GM12878 (cell line): ENCODE measurements around the gene PIGQ. TPM values are rescaled to one million over a fixed set of nuclear protein-coding genes. Genes with fewer than 3 reads are reported as not detected.

Experiments used
- ATAC-seq: fragments of 200-7000 bp; cut with Tn5 transposase; 3 replicates; pipeline ENCODE4 v1.9.1; 2020; ENCODE audit warnings: mild to moderate bottlenecking, moderate library complexity
- BruUV-seq: library from RNA; stranded (reverse); fragments of 400-500 nt; replicated peaks from 2 replicates; lab custom pipeline; 2021; lab: Mats Ljungman, UMichigan
- CTCF ChIA-PET: fragments of 300-600 bp; sonication (Branson Sonifier 250); formaldehyde crosslinking; extraction: SDS; loops from one replicate; lab custom pipeline; 2021; ENCODE audit warnings: inconsistent platforms; lab: Yijun Ruan, JAX
- POLR2A ChIA-PET: fragments of 350-600 bp; formaldehyde crosslinking; extraction: SDS; loops from one replicate; lab custom pipeline; 2021; ENCODE audit warnings: inconsistent platforms; lab: Charles Lee
- RAD21 ChIA-PET: fragments of 300-600 bp; sonication (Branson Sonifier 250); formaldehyde crosslinking; loops from one replicate; lab custom pipeline; 2023; ENCODE audit warnings: antibody characterized with exemption; ENCODE audit not compliant: unreplicated experiment; lab: Charles Lee
- SMC1A ChIA-PET: fragments of 300-600 bp; sonication (Branson Sonifier 250); formaldehyde crosslinking; loops from one replicate; lab custom pipeline; 2023; ENCODE audit not compliant: unreplicated experiment, uncharacterized antibody; lab: Charles Lee
- DNase-seq: peaks from one replicate; pipeline ENCODE4 v3.0.0-alpha.2; 2011; ENCODE audit warnings: low read depth, low spot score
- FAIRE-seq: peaks from 3 replicates; lab custom pipeline; 2011; peaks lifted over from hg19 to GRCh38; lab: Jason Lieb, UNC
- H2AFZ ChIP-seq: 2 replicates; pipeline ENCODE4 v1.6.0; 2011; ENCODE audit warnings: low read depth, low read length, control low read depth; ENCODE audit not compliant: control insufficient read depth
- H3K27ac ChIP-seq: 2 replicates; pipeline ENCODE4 v1.5.1; 2011; ENCODE audit warnings: control low read depth; ENCODE audit not compliant: control insufficient read depth, insufficient read depth
- H3K27me3 ChIP-seq, 2 experiments: replicated peaks in 1 of 2; 2 replicates each; pipeline versions ENCODE4 v1.6.0 to v1.6.1; 2011; ENCODE audit warnings: low read length in 1 of 2; ENCODE audit not compliant: control insufficient read depth in 2 of 2, insufficient read depth in 2 of 2
- H3K36me3 ChIP-seq, 2 experiments: 2 replicates each; pipeline ENCODE4 v1.5.1; 2011; ENCODE audit warnings: low read length in 1 of 2; ENCODE audit not compliant: control insufficient read depth in 2 of 2, insufficient read depth in 2 of 2
- H3K4me1 ChIP-seq: 2 replicates; pipeline ENCODE4 v1.6.1; 2011; ENCODE audit warnings: mild to moderate bottlenecking, low read length, moderate library complexity, mixed read lengths; ENCODE audit not compliant: control insufficient read depth, insufficient read depth
- H3K4me2 ChIP-seq: 2 replicates; pipeline ENCODE4 v1.6.0; 2011; ENCODE audit warnings: control low read depth; ENCODE audit not compliant: control insufficient read depth, insufficient read depth
- H3K4me3 ChIP-seq: fragments of 200-600 bp; sonication (generic); 2 replicates; pipeline ENCODE4 v1.5.1; 2016
- H3K79me2 ChIP-seq: 2 replicates; pipeline ENCODE4 v1.6.0; 2011; ENCODE audit warnings: low read length; ENCODE audit not compliant: control insufficient read depth, insufficient read depth
- H3K9ac ChIP-seq: 2 replicates; pipeline ENCODE4 v1.8.0; 2011; ENCODE audit warnings: low read length, control low read depth, mixed read lengths; ENCODE audit not compliant: control insufficient read depth, insufficient read depth
- H3K9me3 ChIP-seq: replicated peaks from 3 replicates; pipeline ENCODE4 v1.5.1; 2011; ENCODE audit warnings: mild to moderate bottlenecking, low read length; ENCODE audit not compliant: control insufficient read depth, insufficient read depth
- H4K20me1 ChIP-seq: 2 replicates; pipeline ENCODE4 v1.6.0; 2011; ENCODE audit not compliant: control insufficient read depth, insufficient read depth
- CBX3 ChIP-seq: fragments of 200-600 bp; sonication (generic); IDR thresholded peaks from 2 replicates; pipeline ENCODE4 v1.6.1; 2016; ENCODE audit warnings: low read depth, borderline replicate concordance
- FOS ChIP-seq: IDR thresholded peaks from 3 replicates; pipeline ENCODE4 v1.6.1; 2011; ENCODE audit warnings: borderline replicate concordance; ENCODE audit not compliant: insufficient read length; ENCODE audit errors: extremely low read depth
- HCFC1 ChIP-seq: fragments of 150-350 bp; IDR thresholded peaks from 2 replicates; pipeline ENCODE4 v1.6.1; 2014; ENCODE audit warnings: low read length
- IRF4 ChIP-seq: IDR thresholded peaks from 2 replicates; pipeline ENCODE4 v1.6.1; 2011; ENCODE audit warnings: low read depth, low read length
- NR2F1 ChIP-seq: fragments of 450-650 bp; conservative IDR thresholded peaks from 2 replicates; pipeline ENCODE4 v1.6.1; 2017; ENCODE audit warnings: mild to moderate bottlenecking
- RAD51 ChIP-seq: fragments of 450-650 bp; IDR thresholded peaks from 2 replicates; pipeline ENCODE4 v1.6.1; 2016; ENCODE audit warnings: moderate library complexity, mild to moderate bottlenecking, inconsistent platforms
- RCOR1 ChIP-seq: conservative IDR thresholded peaks from 2 replicates; pipeline ENCODE4 v1.6.1; 2012; ENCODE audit warnings: low read depth, low read length, improper control_type of control experiment
- RUNX3 ChIP-seq: IDR thresholded peaks from 2 replicates; pipeline ENCODE4 v1.6.1; 2012; ENCODE audit warnings: low read length, inconsistent platforms
- SP1 ChIP-seq: IDR thresholded peaks from one replicate; pipeline ENCODE4 v1.6.1; 2011; ENCODE audit warnings: low read depth, low read length
- SREBF2 ChIP-seq: IDR thresholded peaks from 2 replicates; pipeline ENCODE4 v1.6.1; 2012; ENCODE audit warnings: mild to moderate bottlenecking, low read length
- SUPT20H ChIP-seq: IDR thresholded peaks from 2 replicates; pipeline ENCODE4 v1.6.1; 2011; ENCODE audit warnings: low read depth, mild to moderate bottlenecking, low read length, moderate library complexity, borderline replicate concordance; ENCODE audit not compliant: control insufficient read depth
- ZBTB40 ChIP-seq: fragments of 450-650 bp; IDR thresholded peaks from 2 replicates; pipeline ENCODE4 v1.6.1; 2016; ENCODE audit warnings: mild to moderate bottlenecking, moderate library complexity, borderline replicate concordance
- WGBS: methylation state at CpG from one replicate; pipeline ENCODE4 v1.1.6; 2016; ENCODE audit warnings: low lambda C conversion rate; ENCODE audit not compliant: insufficient replicate concordance, insufficient coverage; ENCODE audit errors: missing lambda C conversion rate; 5-methylcytosine and 5-hydroxymethylcytosine counted together
- in situ Hi-C: fragments of 300-500 bp; cut with MboI; formaldehyde crosslinking; loops from 9 replicates; pipeline ENCODE4 v1.14.3; 2018; ENCODE audit warnings: mixed read lengths
- intact Hi-C: fragments of 100-400 bp; cut with micrococcal nuclease; formaldehyde crosslinking; loops from one replicate; pipeline ENCODE4 v1.14.2; 2022; ENCODE audit not compliant: unreplicated experiment
- polyA plus RNA-seq, 11 experiments: library from polyadenylated mRNA; depleted of rRNA in 4 of 11; unstranded in 6 of 11; stranded (reverse) in 5 of 11; fragments of >200 nt; fragmentation: Nextera tagmentation in 4 of 11; fragmentation: Illumina TruSeq in 1 of 11; extraction: Ambion mirVana in 4 of 11; extraction: Trizol in 1 of 11; gene quantifications; 1 replicate in 1 of 11; 2 replicates in 10 of 11; pipeline versions ENCODE4 v1.2.1 to v1.2.3, GENCODE V29; 2011 to 2016; ENCODE audit warnings: inconsistent platforms in 2 of 11, missing spikeins in 2 of 11, low read depth in 1 of 11
- total RNA-seq, 4 experiments: library from RNA; depleted of rRNA in 3 of 4; stranded (reverse); fragments of >200 nt in 3 of 4; fragmentation: Illumina TruSeq in 1 of 4; extraction: Trizol in 1 of 4; gene quantifications; 2 replicates each; pipeline versions ENCODE4 v1.2.1 to v1.2.3, GENCODE V29; 2013 to 2021

PIGQ gene
- total and polyA plus RNA-seq, 10 of the 15 experiments (the other 5 are each of a cell fraction or from before 2014, with no cell fraction given) = 1.8 to 31.3 (median 17.5) TPM; not detected in 1

- H4K20me1 ChIP-seq = no peaks in the 10 kb centered on the region
- ChIA-PET RAD21 (no interaction called here), SMC1A (no interaction called here)
- ATAC-seq (no peak), DNase-seq (no peak)
- H3K79me2 ChIP-seq = peaks cover 22% of the 10 kb centered on the region
- intact Hi-C loops = no loop called here
- TF ChIP-seq SP1 (no peak), SUPT20H (no peak), HCFC1 (no peak), RUNX3 (no peak), RCOR1 (no peak), IRF4 (no peak), RAD51 (no peak)
- TF ChIP-seq, all 136 proteins: peak for 0
- ChIA-PET CTCF (interaction anchor here (0.5 to 1.0 kb wide), 2 partner anchors 72 to 206 kb away, joined by 3 to 4 read pairs; no protein-coding TSS in a partner anchor), POLR2A (interaction anchor here (1.4 kb wide), 1 partner anchor 43 kb away, joined by 3 read pairs; the partner anchor contains the start of gene METTL26)
- no TSS peak for BruUV-seq
- Histone ChIP-seq H3K4me1 (peaks cover 12% of the 10 kb centered on the region), H3K9ac (no peak overlapping the region), H3K9me3 (no peaks in the 10 kb centered on the region), H2AFZ (no peak overlapping the region), H3K4me3 (no peak overlapping the region), H3K4me2 (no peak overlapping the region), H3K27ac (no peak overlapping the region), H3K36me3 (no peaks in the 10 kb centered on the region), H3K27me3 (no peaks in the 10 kb centered on the region)
- WGBS = 64% methylated on average over 20 of the region's 24 CpGs
- in situ Hi-C loops = no loop called here
- no peak for FAIRE-seq
Measured at GRCh38 chr16:592518-593306, 22.9 kb downstream of the PIGQ start.

- ChIA-PET POLR2A (interaction anchor here (1.4 kb wide), 1 partner anchor 43 kb away, joined by 3 read pairs; the partner anchor contains the start of gene METTL26), SMC1A (no interaction called here), RAD21 (no interaction called here), CTCF (interaction anchor here (0.5 kb wide), 1 partner anchor 71 kb away, joined by 3 read pairs; no protein-coding TSS in a partner anchor)
- H3K9me3 ChIP-seq = no peaks in the 10 kb centered on the region
- no peak overlapping the region for H3K27ac ChIP-seq
- H3K27me3 ChIP-seq = no peaks in the 10 kb centered on the region
- no peak overlapping the region for H3K9ac ChIP-seq
- no peak for DNase-seq
- peaks cover 8% of the 10 kb centered on the region for H3K4me1 ChIP-seq
- H3K79me2 ChIP-seq = peaks cover 15% of the 10 kb centered on the region
- intact Hi-C loops = no loop called here
- no peaks in the 10 kb centered on the region for H3K36me3 ChIP-seq
- in situ Hi-C loops = no loop called here
- no peak overlapping the region for H3K4me3 ChIP-seq
- H4K20me1 ChIP-seq = no peaks in the 10 kb centered on the region
- no peak overlapping the region for H3K4me2 ChIP-seq
- no peak overlapping the region for H2AFZ ChIP-seq
- no TSS peak for BruUV-seq
- WGBS = 54% methylated on average over 9 of the region's 9 CpGs
- no peak for ATAC-seq
- no peak for FAIRE-seq
- no peak for TF ChIP-seq SUPT20H
- no peak for TF ChIP-seq RAD51
- TF ChIP-seq NR2F1 = no peak
- TF ChIP-seq FOS = no peak
- TF ChIP-seq SREBF2 = no peak
- TF ChIP-seq CBX3 = no peak
- TF ChIP-seq ZBTB40 = no peak
Measured at GRCh38 chr16:593406-593805, 23.6 kb downstream of the PIGQ start.
